Hypothalamus (tissue), 51 donors: Measurements from ENCODE around the gene HENMT1.

ENCODE experiments used
- DNase-seq, 51 donors: peaks; one replicate each; lab custom pipeline; 2025; lab: John Stamatoyannopoulos, UW

Gene HENMT1

DNA sequence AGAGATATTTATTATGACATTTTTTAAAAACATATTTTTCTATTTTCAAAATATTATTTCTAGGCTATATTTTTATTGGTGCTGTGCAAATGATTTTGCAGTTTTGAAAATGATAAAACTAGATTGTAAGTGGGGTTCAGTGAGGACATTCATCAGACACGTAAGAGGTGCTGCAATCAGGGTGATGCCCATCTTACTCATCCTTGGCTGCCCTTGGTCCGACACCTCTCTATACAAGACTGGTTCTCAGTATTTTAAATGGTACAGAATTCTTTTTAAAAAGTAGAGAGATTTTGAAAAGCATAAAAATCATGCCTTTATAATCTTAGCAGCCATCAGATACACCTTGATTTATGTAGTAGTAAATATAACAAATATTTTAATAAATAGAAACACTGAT, 24.0 kb downstream of the HENMT1 start:
- no peak for DNase-seq

DNA sequence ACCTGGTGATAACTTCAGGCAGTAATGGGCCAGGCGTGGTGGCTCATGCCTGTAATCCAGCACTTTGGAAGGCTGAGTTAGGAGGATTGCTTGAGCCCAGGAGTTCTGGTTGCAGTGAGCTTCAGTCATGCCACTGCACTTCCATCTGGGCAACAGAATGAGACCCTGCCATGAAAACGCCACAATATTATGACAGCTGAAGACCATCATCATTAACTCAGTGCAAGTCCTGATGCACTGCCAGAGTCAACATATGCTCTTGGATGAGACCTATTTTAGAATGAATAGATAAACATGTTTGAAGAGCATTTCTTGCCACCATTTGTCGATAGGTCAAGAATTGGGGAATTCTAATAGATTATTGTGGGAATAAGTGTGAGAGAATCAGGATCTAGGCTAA, 26.4 kb downstream of the HENMT1 start:
- no peak for DNase-seq

DNA sequence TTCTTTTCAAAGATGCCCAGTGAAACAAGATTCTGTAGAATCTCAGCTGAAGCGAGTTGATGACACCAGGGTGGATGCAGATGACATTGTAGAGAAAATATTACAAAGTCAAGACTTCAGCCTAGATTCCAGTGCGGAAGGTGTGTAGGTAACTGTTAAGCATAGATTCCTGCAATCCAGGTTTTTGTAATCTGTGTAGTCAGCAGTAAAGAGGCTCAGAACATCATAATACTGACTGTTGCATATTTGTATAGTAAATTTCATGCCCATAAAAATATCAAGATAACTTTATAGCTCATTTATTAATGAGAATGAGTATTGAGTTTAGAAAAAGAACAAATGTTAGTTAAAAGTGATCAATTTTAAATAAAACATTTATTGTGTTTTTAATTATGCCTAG, 32.2 kb downstream of the HENMT1 start:
- DNase-seq: no peak

DNA sequence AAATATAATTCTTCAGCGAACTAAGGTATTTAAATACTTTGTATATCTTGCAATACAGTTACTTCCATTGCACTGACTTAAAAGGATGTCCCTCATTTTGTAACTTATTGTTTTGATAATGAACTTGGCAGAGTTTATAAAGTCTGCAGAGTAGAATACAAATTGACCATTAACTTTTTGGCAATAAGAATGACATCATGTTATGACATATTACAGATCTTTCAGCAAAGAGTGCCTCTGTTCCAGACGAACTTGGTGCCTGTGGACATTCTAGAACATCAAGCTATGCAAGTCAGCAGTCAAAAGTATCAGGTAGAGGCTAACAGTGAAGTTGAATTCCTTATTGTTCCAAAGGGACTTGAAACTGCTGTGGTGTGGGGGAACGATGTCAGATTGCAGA, 32.9 kb downstream of the HENMT1 start:
- no peak for DNase-seq

DNA sequence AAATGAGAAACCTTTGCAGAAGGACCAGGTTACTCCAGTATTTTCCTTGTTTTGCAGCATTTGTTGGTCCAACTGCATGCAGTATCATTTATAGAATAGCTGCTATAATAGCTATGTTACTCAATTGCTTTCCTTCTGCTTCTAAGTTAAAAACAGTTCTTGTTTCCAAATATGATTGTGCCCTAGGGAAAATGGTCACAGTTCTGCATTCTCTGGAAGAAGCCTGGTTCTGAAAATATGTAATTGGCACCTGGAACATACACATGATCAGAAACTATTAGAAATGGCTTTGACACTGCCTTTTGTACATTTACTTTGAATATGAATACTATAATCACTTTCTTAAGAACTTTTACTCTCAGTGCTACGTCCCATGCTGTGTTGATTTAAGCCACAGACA, 33.6 kb downstream of the HENMT1 start:
- no peak for DNase-seq

DNA sequence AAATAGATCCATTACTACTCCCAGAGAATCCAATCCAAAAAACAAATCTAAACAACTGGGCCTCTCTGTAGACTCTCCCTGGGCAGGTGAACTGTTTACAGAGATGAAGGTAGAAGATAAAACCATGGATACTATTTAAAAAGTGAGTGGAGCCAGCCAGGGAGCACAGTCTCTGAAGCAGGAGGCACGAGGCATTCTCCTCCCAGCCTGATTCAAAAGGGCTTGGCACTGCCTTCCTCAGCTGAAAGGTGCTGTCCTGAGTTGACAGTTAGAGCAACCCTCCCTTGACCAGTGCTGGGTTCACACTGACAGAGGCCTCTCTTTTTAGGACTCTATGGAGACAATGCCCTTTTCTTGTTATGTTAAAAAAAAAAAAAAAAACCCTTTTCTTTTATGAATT, 36.8 kb downstream of the HENMT1 start:
- DNase-seq: no peak

DNA sequence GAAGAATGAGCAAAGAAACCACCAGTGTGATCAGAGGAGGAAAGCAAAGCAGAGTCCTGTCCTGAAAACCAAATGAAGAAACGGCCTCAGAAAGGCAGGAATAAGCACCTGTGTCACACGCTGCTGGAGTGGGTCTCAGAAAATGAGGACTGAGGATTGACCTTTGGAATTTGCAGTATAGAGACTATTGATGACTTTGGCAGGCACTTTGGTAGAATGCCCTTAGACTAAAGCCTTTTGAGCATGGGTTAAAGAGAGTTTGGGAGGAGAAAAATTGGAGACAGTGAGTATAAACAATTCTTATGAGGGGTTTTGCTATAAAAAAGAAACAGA, 43.2 kb downstream of the HENMT1 start:
- DNase-seq: no peak

DNA sequence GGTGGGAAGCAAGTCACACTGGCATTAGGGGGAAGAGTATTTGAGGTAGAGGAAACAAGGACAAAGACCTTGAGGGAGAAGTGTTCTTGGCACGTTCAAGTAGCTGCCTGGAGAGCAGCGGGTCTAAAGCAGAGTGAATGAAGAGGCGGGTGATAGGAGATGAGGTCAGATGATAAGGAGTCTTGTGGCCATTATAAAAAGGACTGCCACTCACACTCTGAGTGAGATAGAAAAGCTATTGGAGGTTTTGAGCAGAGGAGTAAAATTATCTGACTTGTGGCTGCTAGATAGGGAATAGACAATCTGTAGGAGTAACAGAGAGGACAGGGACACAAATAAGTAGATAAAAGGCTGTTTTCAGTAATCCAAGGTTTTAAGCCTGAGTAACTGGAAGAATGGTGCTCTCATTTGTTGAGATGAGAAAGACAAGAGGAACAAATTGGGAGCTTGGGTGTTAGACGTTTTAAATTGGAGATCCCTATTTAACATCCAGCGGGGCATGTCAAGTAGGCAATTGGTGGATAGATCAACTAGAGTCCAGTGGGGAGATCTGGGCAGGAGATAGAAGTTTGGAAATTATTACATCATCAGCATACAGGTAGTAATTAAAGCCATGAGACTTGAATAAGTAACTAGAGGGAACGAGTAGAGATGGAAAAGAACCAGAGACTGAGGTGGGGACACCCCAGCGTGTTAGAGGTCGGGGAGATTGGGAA, 43.7 kb downstream of the HENMT1 start:
- DNase-seq: no peak

DNA sequence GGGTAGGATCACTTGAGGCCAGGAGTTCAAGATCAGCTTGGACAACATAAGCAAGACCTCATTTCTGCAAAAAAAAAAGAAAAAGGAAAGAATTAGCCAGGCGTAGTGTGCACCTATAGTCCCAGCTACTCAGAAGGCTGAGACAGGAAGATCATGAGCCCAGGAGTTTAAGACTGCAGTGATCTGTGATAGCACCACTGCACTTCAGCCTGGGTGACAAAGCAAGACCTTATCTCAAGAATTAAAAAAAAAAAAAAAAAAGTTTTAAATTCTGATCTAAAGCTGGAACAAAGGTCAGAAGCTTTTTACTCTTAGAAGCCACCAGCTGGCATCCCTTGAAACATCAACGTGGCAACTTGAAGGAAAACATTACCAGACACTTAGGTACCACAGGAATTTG, 45.3 kb downstream of the HENMT1 start:
- no peak for DNase-seq

DNA sequence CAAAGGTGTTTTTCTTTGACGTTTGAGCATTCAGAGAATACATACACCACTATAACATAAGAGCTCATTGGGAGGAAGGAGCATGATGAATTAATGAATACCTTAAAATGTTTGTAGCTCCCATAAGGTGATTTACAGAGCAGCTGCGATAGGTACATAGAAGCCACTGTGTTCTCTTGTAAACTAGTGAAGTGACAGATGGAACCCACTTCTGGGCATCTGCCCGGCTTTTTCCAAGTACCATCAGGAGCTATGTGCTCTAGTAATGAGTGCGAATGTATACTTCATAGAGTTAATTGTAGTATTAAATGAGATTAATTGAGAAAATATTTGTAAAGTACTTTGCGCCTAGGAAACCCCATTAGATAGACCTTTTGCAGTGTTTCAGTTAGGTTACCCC, 48.4 kb downstream of the HENMT1 start:
- no peak for DNase-seq

DNA sequence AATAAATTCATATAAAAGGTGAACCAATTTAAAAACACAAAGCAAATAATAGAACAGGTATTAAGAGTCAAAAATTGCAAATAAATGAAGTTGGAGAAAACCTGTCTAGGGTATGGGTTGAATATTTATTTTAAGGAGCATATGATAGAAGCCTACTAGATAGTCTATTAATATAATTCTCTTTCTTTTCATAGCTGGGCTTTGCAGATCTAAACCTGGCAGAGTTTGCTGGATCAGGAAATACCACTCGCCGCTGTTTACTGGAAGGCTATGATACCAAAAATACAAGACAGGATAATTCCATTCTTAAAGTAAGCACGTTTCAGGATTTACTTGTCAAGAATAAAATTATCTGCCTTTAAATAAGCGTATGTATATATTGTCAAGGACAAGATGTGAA, 48.9 kb downstream of the HENMT1 start:
- no peak for DNase-seq

DNA sequence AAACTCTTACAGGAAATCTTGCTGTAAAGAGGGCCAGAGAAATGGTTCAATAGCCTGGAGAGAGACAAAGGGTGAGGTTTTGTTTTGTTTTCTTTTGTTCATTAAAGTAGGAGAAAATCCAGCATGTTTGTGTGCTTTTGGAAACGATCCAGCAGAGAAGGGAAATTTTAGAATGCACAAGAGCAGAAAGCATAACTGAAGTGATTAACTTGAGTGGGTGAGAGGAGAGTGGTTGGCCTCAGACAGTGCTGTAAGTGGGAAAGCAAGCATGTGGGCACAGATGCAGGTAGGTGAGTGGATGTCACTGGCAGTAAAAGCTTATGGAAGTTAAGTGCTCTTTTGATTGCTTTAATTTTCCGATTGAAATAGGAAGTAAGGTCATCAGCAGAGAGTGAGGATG, 50.8 kb downstream of the HENMT1 start:
- DNase-seq: peak in 1 of 51 donors; percentile 18

DNA sequence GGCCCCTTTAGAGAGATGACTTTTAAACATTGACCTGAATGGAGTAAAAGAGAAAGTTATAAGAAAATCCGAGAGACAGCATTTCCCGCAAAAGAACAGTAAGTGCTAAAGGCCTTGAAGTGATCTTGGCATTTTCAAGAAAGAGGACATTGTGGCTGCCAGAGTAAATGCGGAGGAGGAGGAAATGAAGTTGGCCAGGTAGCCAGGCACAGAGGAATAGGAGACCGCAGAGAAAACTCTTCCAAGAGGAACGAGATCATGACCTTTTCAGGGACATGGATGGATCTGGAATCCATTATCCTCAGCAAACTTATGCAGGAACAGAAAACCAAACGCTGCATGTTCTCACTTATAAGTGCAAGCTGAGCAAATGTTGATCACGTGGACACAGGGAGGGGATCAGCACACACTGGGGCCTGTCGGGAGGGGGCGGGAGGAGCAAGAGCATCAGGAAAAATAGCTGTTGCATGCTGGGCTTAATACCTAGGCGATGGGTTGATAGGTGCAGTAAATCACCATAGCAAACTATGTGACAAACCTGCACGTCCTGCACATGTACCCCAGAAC, 51.3 kb downstream of the HENMT1 start:
- no peak for DNase-seq

DNA sequence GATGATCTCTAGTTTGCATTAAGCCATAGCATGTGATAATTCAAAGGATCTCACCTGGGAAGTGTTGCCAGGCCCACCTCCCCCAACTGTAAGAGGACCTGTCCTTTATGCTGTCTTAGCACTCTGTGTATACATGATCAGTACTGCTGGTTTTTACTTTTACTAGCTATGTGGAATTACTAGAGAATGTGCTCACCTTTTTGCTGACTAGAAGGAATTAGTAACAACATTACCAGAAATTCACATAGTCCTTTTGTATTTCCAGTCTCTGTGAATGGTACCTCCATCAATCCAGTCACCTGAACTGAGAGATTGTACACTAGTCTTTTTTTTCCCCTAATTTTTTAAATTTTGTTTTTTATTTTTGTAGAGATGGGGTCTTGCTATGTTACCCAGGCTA, 54.4 kb downstream of the HENMT1 start:
- DNase-seq: no peak

DNA sequence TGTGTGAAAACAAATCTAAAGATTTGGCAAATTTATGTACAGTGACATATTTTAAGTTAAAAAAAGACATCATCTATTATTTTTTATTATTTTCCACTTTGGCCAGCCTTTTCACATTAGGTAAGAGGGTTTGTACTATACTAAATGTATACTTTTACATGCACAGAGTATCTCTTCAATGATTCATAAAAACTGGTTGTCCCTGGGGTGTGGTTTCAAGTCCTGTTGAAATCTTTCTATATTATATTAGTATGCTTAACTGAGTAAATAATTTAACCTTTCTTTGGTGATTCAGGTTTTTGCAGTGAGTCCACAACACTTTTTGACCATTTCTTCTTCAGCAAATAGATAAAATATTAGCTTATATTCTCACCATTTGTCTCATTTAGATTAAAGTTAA, 55.3 kb downstream of the HENMT1 start:
- DNase-seq: no peak

DNA sequence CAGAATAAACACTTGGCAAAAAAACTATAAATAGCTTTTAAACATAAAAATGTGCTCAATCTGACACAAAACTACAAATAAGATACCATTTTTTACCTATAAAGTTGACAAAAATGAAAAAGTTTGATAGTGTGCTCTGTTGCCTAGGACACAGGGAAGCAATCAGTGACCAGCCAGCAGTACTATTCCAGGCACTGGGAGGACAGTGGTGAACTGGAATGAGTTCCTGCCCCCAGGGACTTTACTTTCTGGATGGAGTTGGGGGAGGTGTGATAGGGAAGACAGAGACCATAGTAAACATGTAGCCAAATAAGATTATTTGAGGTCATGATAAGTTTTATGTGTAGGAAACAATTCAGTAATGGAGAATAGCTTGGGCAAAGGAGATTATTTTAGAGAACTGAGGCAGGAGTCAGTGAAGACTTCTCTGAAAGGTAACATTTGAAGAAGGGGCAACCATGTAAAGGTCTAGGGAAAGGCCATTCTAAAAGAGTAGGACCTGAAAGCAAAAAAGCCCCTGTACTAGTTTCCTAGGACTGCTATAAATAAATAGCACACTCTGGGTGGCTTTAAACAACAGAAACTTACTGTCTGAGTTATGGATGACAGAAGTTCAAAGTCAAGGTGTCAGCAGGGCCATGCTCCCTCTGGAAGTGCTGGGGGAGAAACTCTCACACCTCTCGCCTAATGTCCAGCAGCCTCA, 59.0 kb downstream of the HENMT1 start:
- DNase-seq: no peak

DNA sequence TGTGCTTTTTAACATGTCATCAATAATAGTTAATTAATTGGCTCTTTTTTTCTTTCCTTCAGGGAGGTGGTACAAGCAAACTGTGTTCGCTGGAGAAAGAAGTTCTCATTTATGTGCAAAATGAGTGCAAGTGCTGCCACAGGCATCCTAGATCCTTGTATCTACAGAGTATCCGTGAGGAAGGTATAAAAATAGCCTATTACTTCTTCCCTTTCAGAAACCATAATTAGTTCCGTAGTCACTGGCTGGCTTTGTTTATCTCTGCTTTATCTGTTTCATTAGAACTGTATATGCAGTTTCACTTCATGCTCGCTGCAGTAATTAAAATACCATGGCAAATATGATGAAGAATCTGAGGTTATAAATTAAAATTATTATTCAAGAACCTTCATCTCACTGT, 60.4 kb downstream of the HENMT1 start:
- DNase-seq: no peak

DNA sequence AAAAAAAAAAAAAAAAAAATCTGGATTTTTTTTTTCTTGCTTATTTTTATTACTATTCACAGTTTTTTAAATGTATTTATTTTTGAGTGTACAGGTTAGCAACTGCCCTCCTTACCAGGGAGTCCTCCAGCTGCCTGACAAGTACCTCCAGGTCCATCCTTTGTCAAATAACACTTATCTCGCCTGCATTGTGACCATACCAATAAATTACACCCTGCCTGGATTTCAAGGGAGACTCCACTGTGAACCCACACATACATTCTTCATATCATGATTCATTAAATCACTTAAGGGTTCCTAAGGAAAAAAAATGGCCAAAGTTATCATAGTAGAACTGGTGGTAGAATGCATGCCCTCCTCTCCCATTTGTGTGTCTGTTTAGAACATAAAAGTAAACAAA, 62.6 kb downstream of the HENMT1 start:
- no peak for DNase-seq
